SK-N-SH treated with all-trans-retinoic acid at 6 μM for 48 hours (cell line): ENCODE measurements around the gene NRIP1.

Experiments
- ATAC-seq: fragments of 200-7000 bp; cut with Tn5 transposase; 3 replicates; pipeline ENCODE4 v1.9.1; 2020; ENCODE audit warnings: mild to moderate bottlenecking, moderate library complexity
- ARNTL ChIP-seq: fragments of 450-650 bp; formaldehyde crosslinking; IDR thresholded peaks from 2 replicates; pipeline ENCODE4 v1.5.0; 2020; ENCODE audit warnings: low read depth, mild to moderate bottlenecking, moderate library complexity, borderline replicate concordance
- BACH2 ChIP-seq: fragments of 250-450 bp; sonication (Bioruptor Pico); IDR thresholded peaks from 2 replicates; pipeline ENCODE4 v1.9.0; 2021; ENCODE audit warnings: mild to moderate bottlenecking, borderline replicate concordance
- CSDC2 ChIP-seq: fragments of 250-450 bp; sonication (Bioruptor Pico); IDR thresholded peaks from 2 replicates; pipeline ENCODE4 v1.5.0; 2020; ENCODE audit warnings: mild to moderate bottlenecking, moderate library complexity
- CSRNP3 ChIP-seq: fragments of 250-450 bp; sonication (Bioruptor Pico); IDR thresholded peaks from 2 replicates; pipeline ENCODE4 v1.5.1; 2021; ENCODE audit warnings: mild to moderate bottlenecking, moderate library complexity
- GLIS3 ChIP-seq: fragments of 250-450 bp; sonication (Bioruptor Pico); IDR thresholded peaks from 2 replicates; pipeline ENCODE4 v1.5.0; 2020; ENCODE audit warnings: mild to moderate bottlenecking, moderate library complexity
- ISL1 ChIP-seq: fragments of 250-450 bp; sonication (Bioruptor Pico); IDR thresholded peaks from 2 replicates; pipeline ENCODE4 v2.1.2; 2022; ENCODE audit warnings: mild to moderate bottlenecking, moderate library complexity
- OSR1 ChIP-seq: fragments of 250-450 bp; sonication (Bioruptor Pico); IDR thresholded peaks from 2 replicates; pipeline ENCODE4 v1.8.0; 2022; ENCODE audit warnings: moderate library complexity, mild to moderate bottlenecking, inconsistent platforms
- POU6F1 ChIP-seq: fragments of 250-450 bp; sonication (Bioruptor Pico); IDR thresholded peaks from 2 replicates; pipeline ENCODE4 v1.8.0; 2021; ENCODE audit warnings: low read depth, mild to moderate bottlenecking, moderate library complexity, borderline replicate concordance
- RARB ChIP-seq: fragments of 250-450 bp; sonication (Bioruptor Pico); IDR thresholded peaks from 2 replicates; pipeline ENCODE4 v1.8.0; 2021; ENCODE audit warnings: mild to moderate bottlenecking, moderate library complexity
- SNAI2 ChIP-seq: fragments of 250-450 bp; sonication (Bioruptor Pico); IDR thresholded peaks from 2 replicates; pipeline ENCODE4 v1.5.0; 2020; ENCODE audit warnings: mild to moderate bottlenecking, moderate library complexity
- TCF4 ChIP-seq: fragments of 250-450 bp; sonication (Bioruptor Pico); IDR thresholded peaks from 2 replicates; pipeline ENCODE4 v1.8.0; 2021; ENCODE audit warnings: mild to moderate bottlenecking, moderate library complexity, borderline replicate concordance
- TOX ChIP-seq: fragments of 250-450 bp; sonication (Bioruptor Pico); IDR thresholded peaks from 2 replicates; pipeline ENCODE4 v1.8.0; 2021; ENCODE audit warnings: mild to moderate bottlenecking, moderate library complexity, borderline replicate concordance
- ZC3H10 ChIP-seq: fragments of 250-450 bp; sonication (Bioruptor Pico); IDR thresholded peaks from 2 replicates; pipeline ENCODE4 v1.5.1; 2021; ENCODE audit warnings: mild to moderate bottlenecking, moderate library complexity
- ZFP3 ChIP-seq: fragments of 250-450 bp; sonication (Bioruptor Pico); IDR thresholded peaks from 2 replicates; pipeline ENCODE4 v1.5.0; 2020; ENCODE audit warnings: mild to moderate bottlenecking, moderate library complexity
- ZFP30 ChIP-seq: fragments of 450-650 bp; formaldehyde crosslinking; IDR thresholded peaks from 2 replicates; pipeline ENCODE4 v1.5.0; 2022; ENCODE audit warnings: mild to moderate bottlenecking, moderate library complexity
- ZNF565 ChIP-seq: fragments of 450-650 bp; formaldehyde crosslinking; conservative IDR thresholded peaks from 2 replicates; pipeline ENCODE4 v1.5.0; 2020; ENCODE audit warnings: low read depth, mild to moderate bottlenecking, moderate library complexity
- ZNF70 ChIP-seq: fragments of 450-650 bp; formaldehyde crosslinking; IDR thresholded peaks from 2 replicates; pipeline ENCODE4 v1.5.0; 2020; ENCODE audit warnings: mild to moderate bottlenecking, moderate library complexity
- ZNF8 ChIP-seq: fragments of 450-650 bp; formaldehyde crosslinking; IDR thresholded peaks from 2 replicates; pipeline ENCODE4 v1.5.0; 2020; ENCODE audit warnings: mild to moderate bottlenecking, moderate library complexity
- TF ChIP-seq, protein P1 (sequence below): fragments of 250-450 bp; sonication (Bioruptor Pico); IDR thresholded peaks from 2 replicates; pipeline ENCODE4 v1.8.0; 2020; ENCODE audit warnings: mild to moderate bottlenecking, moderate library complexity, borderline replicate concordance
- TF ChIP-seq, protein P2 (sequence below): fragments of 250-450 bp; sonication (Bioruptor Pico); IDR thresholded peaks from 2 replicates; pipeline ENCODE4 v1.5.1; 2020; ENCODE audit warnings: low read depth, mild to moderate bottlenecking, moderate library complexity
- TF ChIP-seq, protein P3 (sequence below): fragments of 250-450 bp; sonication (Bioruptor Pico); IDR thresholded peaks from 2 replicates; pipeline ENCODE4 v1.5.0; 2020; ENCODE audit warnings: mild to moderate bottlenecking, moderate library complexity

The NRIP1 gene

GRCh38 chr21:15063081-15063813, 1.6 kb downstream of the NRIP1 start:
- ATAC-seq = no peak
- TF ChIP-seq OSR1 (CRISPR knock-in tag) = no peak
- TF ChIP-seq, all 23 proteins: peak for 0

DNA sequence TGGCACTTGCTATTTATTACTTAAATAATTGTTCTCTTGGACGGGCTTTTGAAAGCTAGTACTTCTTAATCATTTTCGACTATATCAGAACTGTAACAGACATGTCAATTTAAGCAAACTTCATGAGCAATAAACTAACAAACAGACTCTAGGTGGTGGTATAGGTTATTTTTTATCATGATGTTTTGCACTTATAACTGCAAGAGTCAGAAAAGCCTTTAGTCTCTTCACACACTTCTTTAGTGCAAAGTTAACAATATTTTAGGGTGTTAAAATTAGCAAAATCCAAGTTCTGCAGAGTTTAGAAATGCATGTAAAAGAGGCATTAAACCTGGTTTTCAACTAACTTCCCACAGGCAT, 2.2 kb downstream of the NRIP1 start:
- ATAC-seq = no peak
- TF ChIP-seq ZNF70 (CRISPR knock-in tag) (no peak), ISL1 (no peak), ZFP3 (no peak), OSR1 (CRISPR knock-in tag) (no peak), CSRNP3 (CRISPR knock-in tag) (no peak), CSDC2 (no peak), ZC3H10 (CRISPR knock-in tag) (no peak), POU6F1 (CRISPR knock-in tag) (no peak), GLIS3 (no peak), TOX (CRISPR knock-in tag) (no peak), RARB (CRISPR knock-in tag) (no peak), ZFP30 (CRISPR knock-in tag) (no peak), BACH2 (CRISPR knock-in tag) (no peak), TCF4 (CRISPR knock-in tag) (no peak), SNAI2 (CRISPR knock-in tag) (no peak), ZNF565 (CRISPR knock-in tag) (no peak), ZNF8 (CRISPR knock-in tag) (no peak)
- TF ChIP-seq, protein P1, sequence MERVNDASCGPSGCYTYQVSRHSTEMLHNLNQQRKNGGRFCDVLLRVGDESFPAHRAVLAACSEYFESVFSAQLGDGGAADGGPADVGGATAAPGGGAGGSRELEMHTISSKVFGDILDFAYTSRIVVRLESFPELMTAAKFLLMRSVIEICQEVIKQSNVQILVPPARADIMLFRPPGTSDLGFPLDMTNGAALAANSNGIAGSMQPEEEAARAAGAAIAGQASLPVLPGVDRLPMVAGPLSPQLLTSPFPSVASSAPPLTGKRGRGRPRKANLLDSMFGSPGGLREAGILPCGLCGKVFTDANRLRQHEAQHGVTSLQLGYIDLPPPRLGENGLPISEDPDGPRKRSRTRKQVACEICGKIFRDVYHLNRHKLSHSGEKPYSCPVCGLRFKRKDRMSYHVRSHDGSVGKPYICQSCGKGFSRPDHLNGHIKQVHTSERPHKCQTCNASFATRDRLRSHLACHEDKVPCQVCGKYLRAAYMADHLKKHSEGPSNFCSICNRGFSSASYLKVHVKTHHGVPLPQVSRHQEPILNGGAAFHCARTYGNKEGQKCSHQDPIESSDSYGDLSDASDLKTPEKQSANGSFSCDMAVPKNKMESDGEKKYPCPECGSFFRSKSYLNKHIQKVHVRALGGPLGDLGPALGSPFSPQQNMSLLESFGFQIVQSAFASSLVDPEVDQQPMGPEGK (CRISPR knock-in tag) = no peak
- TF ChIP-seq, protein P2, sequence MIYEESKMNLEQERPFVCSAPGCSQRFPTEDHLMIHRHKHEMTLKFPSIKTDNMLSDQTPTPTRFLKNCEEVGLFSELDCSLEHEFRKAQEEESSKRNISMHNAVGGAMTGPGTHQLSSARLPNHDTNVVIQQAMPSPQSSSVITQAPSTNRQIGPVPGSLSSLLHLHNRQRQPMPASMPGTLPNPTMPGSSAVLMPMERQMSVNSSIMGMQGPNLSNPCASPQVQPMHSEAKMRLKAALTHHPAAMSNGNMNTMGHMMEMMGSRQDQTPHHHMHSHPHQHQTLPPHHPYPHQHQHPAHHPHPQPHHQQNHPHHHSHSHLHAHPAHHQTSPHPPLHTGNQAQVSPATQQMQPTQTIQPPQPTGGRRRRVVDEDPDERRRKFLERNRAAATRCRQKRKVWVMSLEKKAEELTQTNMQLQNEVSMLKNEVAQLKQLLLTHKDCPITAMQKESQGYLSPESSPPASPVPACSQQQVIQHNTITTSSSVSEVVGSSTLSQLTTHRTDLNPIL = no peak
- TF ChIP-seq, protein P3, sequence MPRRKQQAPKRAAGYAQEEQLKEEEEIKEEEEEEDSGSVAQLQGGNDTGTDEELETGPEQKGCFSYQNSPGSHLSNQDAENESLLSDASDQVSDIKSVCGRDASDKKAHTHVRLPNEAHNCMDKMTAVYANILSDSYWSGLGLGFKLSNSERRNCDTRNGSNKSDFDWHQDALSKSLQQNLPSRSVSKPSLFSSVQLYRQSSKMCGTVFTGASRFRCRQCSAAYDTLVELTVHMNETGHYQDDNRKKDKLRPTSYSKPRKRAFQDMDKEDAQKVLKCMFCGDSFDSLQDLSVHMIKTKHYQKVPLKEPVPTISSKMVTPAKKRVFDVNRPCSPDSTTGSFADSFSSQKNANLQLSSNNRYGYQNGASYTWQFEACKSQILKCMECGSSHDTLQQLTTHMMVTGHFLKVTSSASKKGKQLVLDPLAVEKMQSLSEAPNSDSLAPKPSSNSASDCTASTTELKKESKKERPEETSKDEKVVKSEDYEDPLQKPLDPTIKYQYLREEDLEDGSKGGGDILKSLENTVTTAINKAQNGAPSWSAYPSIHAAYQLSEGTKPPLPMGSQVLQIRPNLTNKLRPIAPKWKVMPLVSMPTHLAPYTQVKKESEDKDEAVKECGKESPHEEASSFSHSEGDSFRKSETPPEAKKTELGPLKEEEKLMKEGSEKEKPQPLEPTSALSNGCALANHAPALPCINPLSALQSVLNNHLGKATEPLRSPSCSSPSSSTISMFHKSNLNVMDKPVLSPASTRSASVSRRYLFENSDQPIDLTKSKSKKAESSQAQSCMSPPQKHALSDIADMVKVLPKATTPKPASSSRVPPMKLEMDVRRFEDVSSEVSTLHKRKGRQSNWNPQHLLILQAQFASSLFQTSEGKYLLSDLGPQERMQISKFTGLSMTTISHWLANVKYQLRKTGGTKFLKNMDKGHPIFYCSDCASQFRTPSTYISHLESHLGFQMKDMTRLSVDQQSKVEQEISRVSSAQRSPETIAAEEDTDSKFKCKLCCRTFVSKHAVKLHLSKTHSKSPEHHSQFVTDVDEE (CRISPR knock-in tag) = no peak

DNA sequence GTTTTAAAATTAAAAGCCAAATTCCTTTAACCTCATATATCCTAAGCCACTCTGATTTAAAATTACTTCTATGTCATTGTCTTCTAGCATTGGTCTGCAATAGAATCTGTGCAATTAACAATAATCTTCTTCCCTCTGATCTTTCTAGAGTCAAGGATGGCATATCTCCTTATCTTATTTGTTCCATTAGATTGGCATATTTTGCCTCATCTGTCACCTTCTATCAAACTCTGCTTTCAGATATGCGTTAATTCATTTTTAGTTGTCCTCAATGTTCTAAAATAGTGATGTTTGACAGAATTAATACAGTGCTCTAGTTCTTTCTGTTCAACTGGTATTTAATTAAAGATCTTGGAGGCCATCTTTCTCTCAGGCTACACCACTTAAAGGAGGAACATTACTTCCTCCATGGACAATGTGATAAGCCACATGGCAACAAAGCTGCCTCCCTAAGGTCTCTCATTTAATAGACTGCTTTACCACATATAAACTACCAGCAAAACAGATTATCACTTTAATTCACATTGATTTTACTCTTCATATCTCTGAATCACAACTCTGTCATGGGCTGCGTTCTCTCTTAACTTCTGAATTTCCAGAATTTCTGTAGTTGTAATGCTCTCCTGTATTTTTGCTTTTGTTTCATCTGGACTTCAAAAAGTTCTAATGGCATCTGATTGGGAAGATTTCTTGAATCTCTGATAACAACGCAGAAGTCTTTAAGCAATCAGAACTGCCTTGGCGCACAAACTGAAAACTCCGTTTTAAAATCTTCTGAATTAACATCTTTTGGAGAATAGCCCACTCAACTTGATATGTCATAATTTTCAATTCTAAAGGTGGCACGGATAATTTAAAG, 2.8 kb downstream of the NRIP1 start:
- ATAC-seq = no peak
- TF ChIP-seq RARB (CRISPR knock-in tag) (no peak), ZNF70 (CRISPR knock-in tag) (no peak), CSDC2 (no peak), ARNTL (CRISPR knock-in tag) (no peak), TOX (CRISPR knock-in tag) (no peak), POU6F1 (CRISPR knock-in tag) (no peak), OSR1 (CRISPR knock-in tag) (no peak), ZC3H10 (CRISPR knock-in tag) (no peak), ZFP30 (CRISPR knock-in tag) (no peak)
- TF ChIP-seq, protein P2 = no peak
